ENCODE data around the gene POLE. TPM values are rescaled to one million over a fixed set of nuclear protein-coding genes. Genes with fewer than 3 reads are reported as not detected.

Gene POLE
- total RNA-seq, 1 experiment from 2014 or later: 144 TPM

DNA sequence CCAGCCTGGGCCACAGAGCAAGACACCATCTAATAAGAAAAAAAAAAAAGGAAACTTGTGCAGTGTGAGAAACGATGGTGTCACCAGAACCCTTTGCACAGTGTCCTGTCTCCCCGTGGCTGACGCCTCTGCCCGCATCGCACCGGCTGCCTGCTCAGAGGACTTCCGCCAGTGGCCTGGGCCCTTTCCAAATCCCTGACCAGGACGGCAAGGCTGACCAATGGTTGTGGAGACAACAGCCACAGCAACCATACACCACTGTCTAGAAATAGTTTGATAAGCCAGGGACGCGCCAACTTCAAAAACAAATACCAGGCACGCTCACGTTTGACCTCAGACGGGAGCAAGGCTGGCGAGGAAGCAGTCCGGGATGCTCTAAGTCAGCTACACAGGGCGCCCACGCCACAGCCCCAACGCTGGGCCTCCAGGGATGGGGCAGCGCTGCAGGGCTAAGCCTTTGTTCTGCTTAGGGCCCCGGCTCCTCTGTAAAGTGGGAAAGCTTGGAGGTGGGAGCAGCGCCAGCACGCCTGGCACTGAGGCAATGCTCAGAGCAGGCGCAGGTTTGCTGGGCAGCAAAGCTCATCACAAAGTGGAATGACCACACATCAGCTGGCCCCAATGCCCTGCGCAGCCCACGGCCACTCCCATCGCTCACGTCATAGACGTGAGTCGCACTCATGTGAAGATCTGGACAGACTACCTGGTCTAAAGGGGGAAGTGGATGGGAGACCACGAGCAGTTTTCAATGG, 36.0 kb upstream of the POLE start:
- H3K27ac Mint-ChIP-seq: peak overlapping the region; percentile 82; the same call in 1 of the 2 replicates
- ATAC-seq: no peak
- ChIA-PET POLR2A (interaction anchor here (0.7 kb wide), 1 partner anchor 14 kb away, joined by 4 read pairs; no protein-coding TSS in a partner anchor), CTCF (no interaction called here)
- no peaks in the 10 kb centered on the region for H3K27me3 Mint-ChIP-seq (ENCODE audit: low read depth)
- no peak overlapping the region for H3K4me3 Mint-ChIP-seq
- no peak for DNase-seq (ENCODE audit: low spot score)
- H3K36me3 Mint-ChIP-seq: peaks cover 67% of the 10 kb centered on the region
- no peaks in the 10 kb centered on the region for H3K4me1 Mint-ChIP-seq
- H3K9me3 Mint-ChIP-seq: no peaks in the 10 kb centered on the region
- TF ChIP-seq EMX1 (CRISPR knock-in tag; IDR thresholded peaks at IDR 0.05) (no peak), ZNF416 (CRISPR knock-in tag; IDR thresholded peaks at IDR 0.05) (0 out of 2 replicates have a peak, but pooled peaks have one; percentile 27), NR2C2 (CRISPR knock-in tag; IDR thresholded peaks at IDR 0.05) (no peak)

DNA sequence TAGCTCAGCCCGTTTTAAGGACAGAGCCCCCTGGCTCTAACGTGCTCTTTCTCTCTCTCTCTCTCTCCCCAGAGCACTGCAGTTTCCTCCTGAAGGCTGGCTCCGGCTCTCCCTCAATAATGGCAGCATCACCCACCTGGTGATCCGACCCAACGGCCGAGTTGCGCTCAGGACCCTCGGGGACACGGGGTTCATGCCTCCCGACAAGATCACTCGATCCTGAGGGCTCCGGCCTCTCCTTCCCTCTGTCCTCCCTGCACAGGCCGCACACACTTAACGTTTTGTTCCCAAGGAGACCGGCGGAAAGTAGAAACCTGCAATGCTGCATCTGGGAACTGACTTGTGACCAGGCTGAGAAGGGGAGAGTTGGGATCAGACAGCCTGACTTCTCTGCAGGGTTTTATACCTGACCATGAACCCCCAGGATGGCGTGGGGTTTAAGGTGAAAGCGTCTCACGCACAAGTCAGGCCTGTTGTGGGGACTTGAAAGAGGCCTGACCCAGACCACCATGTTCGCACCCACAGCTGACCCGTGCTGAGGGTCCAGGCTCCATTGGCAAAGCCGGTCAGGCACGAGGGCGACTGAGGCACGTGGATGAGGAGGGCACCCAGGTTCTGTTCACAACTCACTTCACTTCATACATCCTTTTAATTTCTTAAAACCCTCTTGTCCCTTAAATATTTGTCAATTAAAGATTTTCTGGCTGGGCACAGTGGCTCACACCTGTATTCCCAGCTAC, 33.6 kb upstream of the POLE start:
- no peaks in the 10 kb centered on the region for H3K4me1 Mint-ChIP-seq
- ATAC-seq: no peak
- peaks cover 58% of the 10 kb centered on the region for H3K36me3 Mint-ChIP-seq
- POLR2A ChIA-PET: no interaction called here
- no peak for DNase-seq (ENCODE audit: low spot score)
- TF ChIP-seq, protein P1, sequence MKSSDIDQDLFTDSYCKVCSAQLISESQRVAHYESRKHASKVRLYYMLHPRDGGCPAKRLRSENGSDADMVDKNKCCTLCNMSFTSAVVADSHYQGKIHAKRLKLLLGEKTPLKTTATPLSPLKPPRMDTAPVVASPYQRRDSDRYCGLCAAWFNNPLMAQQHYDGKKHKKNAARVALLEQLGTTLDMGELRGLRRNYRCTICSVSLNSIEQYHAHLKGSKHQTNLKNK (CRISPR knock-in tag; IDR thresholded peaks at IDR 0.05): no peak
- no peak for TF ChIP-seq TEAD4 (CRISPR knock-in tag; IDR thresholded peaks at IDR 0.05)
- TF ChIP-seq, protein P2, sequence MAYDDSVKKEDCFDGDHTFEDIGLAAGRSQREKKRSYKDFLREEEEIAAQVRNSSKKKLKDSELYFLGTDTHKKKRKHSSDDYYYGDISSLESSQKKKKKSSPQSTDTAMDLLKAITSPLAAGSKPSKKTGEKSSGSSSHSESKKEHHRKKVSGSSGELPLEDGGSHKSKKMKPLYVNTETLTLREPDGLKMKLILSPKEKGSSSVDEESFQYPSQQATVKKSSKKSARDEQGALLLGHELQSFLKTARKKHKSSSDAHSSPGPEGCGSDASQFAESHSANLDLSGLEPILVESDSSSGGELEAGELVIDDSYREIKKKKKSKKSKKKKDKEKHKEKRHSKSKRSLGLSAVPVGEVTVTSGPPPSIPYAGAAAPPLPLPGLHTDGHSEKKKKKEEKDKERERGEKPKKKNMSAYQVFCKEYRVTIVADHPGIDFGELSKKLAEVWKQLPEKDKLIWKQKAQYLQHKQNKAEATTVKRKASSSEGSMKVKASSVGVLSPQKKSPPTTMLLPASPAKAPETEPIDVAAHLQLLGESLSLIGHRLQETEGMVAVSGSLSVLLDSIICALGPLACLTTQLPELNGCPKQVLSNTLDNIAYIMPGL (CRISPR knock-in tag; IDR thresholded peaks at IDR 0.05): no peak
- no peaks in the 10 kb centered on the region for H3K9me3 Mint-ChIP-seq
- H3K27ac Mint-ChIP-seq: no peak overlapping the region; the same call in 1 of the 2 replicates
- no peak overlapping the region for H3K4me3 Mint-ChIP-seq
- CTCF ChIA-PET: interaction anchor here (0.8 kb wide), 1 partner anchor 48 kb away, joined by 3 read pairs; no protein-coding TSS in a partner anchor
- H3K27me3 Mint-ChIP-seq (ENCODE audit: low read depth): no peaks in the 10 kb centered on the region

DNA sequence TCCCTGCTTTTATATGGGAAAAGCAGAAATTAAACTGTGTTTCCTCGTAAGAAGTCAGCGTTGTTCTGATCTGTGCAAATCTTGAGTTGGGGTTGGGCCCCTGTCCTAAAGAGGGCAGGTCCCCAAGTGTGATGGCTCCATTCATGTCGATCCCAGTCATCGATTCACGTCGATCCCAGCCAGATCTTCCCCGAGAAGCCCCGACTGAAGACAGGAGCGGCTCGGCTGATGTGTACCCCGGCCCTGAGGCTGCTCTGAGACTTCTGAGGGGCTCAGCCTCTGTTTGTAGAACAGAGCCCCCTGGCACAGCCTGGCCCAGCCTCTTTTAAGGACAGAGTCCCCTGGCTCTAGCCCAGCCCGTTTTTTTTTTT, 32.8 kb upstream of the POLE start:
- Mint-ChIP-seq H3K9me3 (no peaks in the 10 kb centered on the region), H3K27me3 (ENCODE audit: low read depth) (no peaks in the 10 kb centered on the region), H3K4me3 (no peak overlapping the region), H3K4me1 (no peaks in the 10 kb centered on the region), H3K36me3 (peaks cover 53% of the 10 kb centered on the region), H3K27ac (no peak overlapping the region; the same call in 1 of the 2 replicates)
- ATAC-seq (no peak), DNase-seq (ENCODE audit: low spot score) (no peak)
- TF ChIP-seq ZNF423 (CRISPR knock-in tag; IDR thresholded peaks at IDR 0.05): no peak
- no peak for TF ChIP-seq FOXK1 (CRISPR knock-in tag; IDR thresholded peaks at IDR 0.05)
- no peak for TF ChIP-seq NR1H2 (CRISPR knock-in tag; IDR thresholded peaks at IDR 0.05)
- TF ChIP-seq NFYB (CRISPR knock-in tag; conservative IDR thresholded peaks at IDR 0.05; ENCODE audit: low read depth): no peak
- TF ChIP-seq TEAD1 (CRISPR knock-in tag; IDR thresholded peaks at IDR 0.05): no peak
- TF ChIP-seq EMX1 (CRISPR knock-in tag; IDR thresholded peaks at IDR 0.05): no peak
- TF ChIP-seq IRF2 (CRISPR knock-in tag; IDR thresholded peaks at IDR 0.05; ENCODE audit: borderline replicate concordance, low read depth): no peak
- no peak for TF ChIP-seq JAZF1 (CRISPR knock-in tag; IDR thresholded peaks at IDR 0.05)
- TF ChIP-seq KAT7 (CRISPR knock-in tag; IDR thresholded peaks at IDR 0.05; ENCODE audit: borderline replicate concordance): no peak
- no peak for TF ChIP-seq CREB1 (CRISPR knock-in tag; IDR thresholded peaks at IDR 0.05)
- no peak for TF ChIP-seq ZNF263 (CRISPR knock-in tag; IDR thresholded peaks at IDR 0.05; ENCODE audit: low read depth)
- TF ChIP-seq, protein P3, sequence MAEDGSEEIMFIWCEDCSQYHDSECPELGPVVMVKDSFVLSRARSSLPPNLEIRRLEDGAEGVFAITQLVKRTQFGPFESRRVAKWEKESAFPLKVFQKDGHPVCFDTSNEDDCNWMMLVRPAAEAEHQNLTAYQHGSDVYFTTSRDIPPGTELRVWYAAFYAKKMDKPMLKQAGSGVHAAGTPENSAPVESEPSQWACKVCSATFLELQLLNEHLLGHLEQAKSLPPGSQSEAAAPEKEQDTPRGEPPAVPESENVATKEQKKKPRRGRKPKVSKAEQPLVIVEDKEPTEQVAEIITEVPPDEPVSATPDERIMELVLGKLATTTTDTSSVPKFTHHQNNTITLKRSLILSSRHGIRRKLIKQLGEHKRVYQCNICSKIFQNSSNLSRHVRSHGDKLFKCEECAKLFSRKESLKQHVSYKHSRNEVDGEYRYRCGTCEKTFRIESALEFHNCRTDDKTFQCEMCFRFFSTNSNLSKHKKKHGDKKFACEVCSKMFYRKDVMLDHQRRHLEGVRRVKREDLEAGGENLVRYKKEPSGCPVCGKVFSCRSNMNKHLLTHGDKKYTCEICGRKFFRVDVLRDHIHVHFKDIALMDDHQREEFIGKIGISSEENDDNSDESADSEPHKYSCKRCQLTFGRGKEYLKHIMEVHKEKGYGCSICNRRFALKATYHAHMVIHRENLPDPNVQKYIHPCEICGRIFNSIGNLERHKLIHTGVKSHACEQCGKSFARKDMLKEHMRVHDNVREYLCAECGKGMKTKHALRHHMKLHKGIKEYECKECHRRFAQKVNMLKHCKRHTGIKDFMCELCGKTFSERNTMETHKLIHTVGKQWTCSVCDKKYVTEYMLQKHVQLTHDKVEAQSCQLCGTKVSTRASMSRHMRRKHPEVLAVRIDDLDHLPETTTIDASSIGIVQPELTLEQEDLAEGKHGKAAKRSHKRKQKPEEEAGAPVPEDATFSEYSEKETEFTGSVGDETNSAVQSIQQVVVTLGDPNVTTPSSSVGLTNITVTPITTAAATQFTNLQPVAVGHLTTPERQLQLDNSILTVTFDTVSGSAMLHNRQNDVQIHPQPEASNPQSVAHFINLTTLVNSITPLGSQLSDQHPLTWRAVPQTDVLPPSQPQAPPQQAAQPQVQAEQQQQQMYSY (CRISPR knock-in tag; IDR thresholded peaks at IDR 0.05): no peak
- TF ChIP-seq, protein P4, sequence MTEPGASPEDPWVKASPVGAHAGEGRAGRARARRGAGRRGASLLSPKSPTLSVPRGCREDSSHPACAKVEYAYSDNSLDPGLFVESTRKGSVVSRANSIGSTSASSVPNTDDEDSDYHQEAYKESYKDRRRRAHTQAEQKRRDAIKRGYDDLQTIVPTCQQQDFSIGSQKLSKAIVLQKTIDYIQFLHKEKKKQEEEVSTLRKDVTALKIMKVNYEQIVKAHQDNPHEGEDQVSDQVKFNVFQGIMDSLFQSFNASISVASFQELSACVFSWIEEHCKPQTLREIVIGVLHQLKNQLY (CRISPR knock-in tag; IDR thresholded peaks at IDR 0.05): no peak
- TF ChIP-seq ZBTB21 (CRISPR knock-in tag; IDR thresholded peaks at IDR 0.05; ENCODE audit: borderline replicate concordance): no peak
- TF ChIP-seq NFE2L1 (CRISPR knock-in tag; IDR thresholded peaks at IDR 0.05): no peak
- TF ChIP-seq, protein P5, sequence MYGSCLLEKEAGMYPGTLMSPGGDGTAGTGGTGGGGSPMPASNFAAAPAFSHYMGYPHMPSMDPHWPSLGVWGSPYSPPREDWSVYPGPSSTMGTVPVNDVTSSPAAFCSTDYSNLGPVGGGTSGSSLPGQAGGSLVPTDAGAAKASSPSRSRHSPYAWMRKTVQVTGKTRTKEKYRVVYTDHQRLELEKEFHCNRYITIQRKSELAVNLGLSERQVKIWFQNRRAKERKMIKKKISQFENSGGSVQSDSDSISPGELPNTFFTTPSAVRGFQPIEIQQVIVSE (CRISPR knock-in tag; IDR thresholded peaks at IDR 0.05; ENCODE audit: borderline replicate concordance): no peak
- TF ChIP-seq, protein P6, sequence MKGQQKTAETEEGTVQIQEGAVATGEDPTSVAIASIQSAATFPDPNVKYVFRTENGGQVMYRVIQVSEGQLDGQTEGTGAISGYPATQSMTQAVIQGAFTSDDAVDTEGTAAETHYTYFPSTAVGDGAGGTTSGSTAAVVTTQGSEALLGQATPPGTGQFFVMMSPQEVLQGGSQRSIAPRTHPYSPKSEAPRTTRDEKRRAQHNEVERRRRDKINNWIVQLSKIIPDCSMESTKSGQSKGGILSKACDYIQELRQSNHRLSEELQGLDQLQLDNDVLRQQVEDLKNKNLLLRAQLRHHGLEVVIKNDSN (CRISPR knock-in tag; IDR thresholded peaks at IDR 0.05): no peak
- no peak for TF ChIP-seq NFATC4 (CRISPR knock-in tag; IDR thresholded peaks at IDR 0.05)
- ChIA-PET CTCF (no interaction called here), POLR2A (interaction anchor here (0.6 kb wide), 1 partner anchor 34 kb away, joined by 4 read pairs; no protein-coding TSS in a partner anchor)

All from WTC11 (cell line).